ENCODE data around the gene CCDC184.

- TF ChIP-seq POLR2A (IDR thresholded peaks at IDR 0.05) (no peak), CTCF (IDR thresholded peaks at IDR 0.05) (no peak)
Measured at GRCh38 chr12:48216785-48217184, 33.3 kb downstream of the CCDC184 start.
